SK-N-SH treated with all-trans-retinoic acid at 6 μM for 48 hours (cell line): ENCODE measurements around the gene ERC1.
A peak's percentile ranks its signal among the peaks of the same experiment; 100 is the strongest.

ENCODE experiments used
- ATAC-seq: fragments of 200-7000 bp; cut with Tn5 transposase; 3 replicates; pipeline ENCODE4 v1.9.1; 2020; ENCODE audit warnings: mild to moderate bottlenecking, moderate library complexity
- ARNTL ChIP-seq: fragments of 450-650 bp; formaldehyde crosslinking; IDR thresholded peaks from 2 replicates; pipeline ENCODE4 v1.5.0; 2020; ENCODE audit warnings: low read depth, mild to moderate bottlenecking, moderate library complexity, borderline replicate concordance
- BACH2 ChIP-seq: fragments of 250-450 bp; sonication (Bioruptor Pico); IDR thresholded peaks from 2 replicates; pipeline ENCODE4 v1.9.0; 2021; ENCODE audit warnings: mild to moderate bottlenecking, borderline replicate concordance
- CSDC2 ChIP-seq: fragments of 250-450 bp; sonication (Bioruptor Pico); IDR thresholded peaks from 2 replicates; pipeline ENCODE4 v1.5.0; 2020; ENCODE audit warnings: mild to moderate bottlenecking, moderate library complexity
- ESRRG ChIP-seq: fragments of 250-450 bp; sonication (Bioruptor Pico); IDR thresholded peaks from 2 replicates; pipeline ENCODE4 v1.6.1; 2021; ENCODE audit warnings: mild to moderate bottlenecking
- GLIS3 ChIP-seq: fragments of 250-450 bp; sonication (Bioruptor Pico); IDR thresholded peaks from 2 replicates; pipeline ENCODE4 v1.5.0; 2020; ENCODE audit warnings: mild to moderate bottlenecking, moderate library complexity
- ISL1 ChIP-seq: fragments of 250-450 bp; sonication (Bioruptor Pico); IDR thresholded peaks from 2 replicates; pipeline ENCODE4 v2.1.2; 2022; ENCODE audit warnings: mild to moderate bottlenecking, moderate library complexity
- POU6F1 ChIP-seq: fragments of 250-450 bp; sonication (Bioruptor Pico); IDR thresholded peaks from 2 replicates; pipeline ENCODE4 v1.8.0; 2021; ENCODE audit warnings: low read depth, mild to moderate bottlenecking, moderate library complexity, borderline replicate concordance
- SNAI2 ChIP-seq: fragments of 250-450 bp; sonication (Bioruptor Pico); IDR thresholded peaks from 2 replicates; pipeline ENCODE4 v1.5.0; 2020; ENCODE audit warnings: mild to moderate bottlenecking, moderate library complexity
- TOX ChIP-seq: fragments of 250-450 bp; sonication (Bioruptor Pico); IDR thresholded peaks from 2 replicates; pipeline ENCODE4 v1.8.0; 2021; ENCODE audit warnings: mild to moderate bottlenecking, moderate library complexity, borderline replicate concordance
- ZC3H10 ChIP-seq: fragments of 250-450 bp; sonication (Bioruptor Pico); IDR thresholded peaks from 2 replicates; pipeline ENCODE4 v1.5.1; 2021; ENCODE audit warnings: mild to moderate bottlenecking, moderate library complexity
- ZFP3 ChIP-seq: fragments of 250-450 bp; sonication (Bioruptor Pico); IDR thresholded peaks from 2 replicates; pipeline ENCODE4 v1.5.0; 2020; ENCODE audit warnings: mild to moderate bottlenecking, moderate library complexity
- ZFP30 ChIP-seq: fragments of 450-650 bp; formaldehyde crosslinking; IDR thresholded peaks from 2 replicates; pipeline ENCODE4 v1.5.0; 2022; ENCODE audit warnings: mild to moderate bottlenecking, moderate library complexity
- ZNF565 ChIP-seq: fragments of 450-650 bp; formaldehyde crosslinking; conservative IDR thresholded peaks from 2 replicates; pipeline ENCODE4 v1.5.0; 2020; ENCODE audit warnings: low read depth, mild to moderate bottlenecking, moderate library complexity
- ZNF8 ChIP-seq: fragments of 450-650 bp; formaldehyde crosslinking; IDR thresholded peaks from 2 replicates; pipeline ENCODE4 v1.5.0; 2020; ENCODE audit warnings: mild to moderate bottlenecking, moderate library complexity
- TF ChIP-seq, protein P1 (sequence below): fragments of 250-450 bp; sonication (Bioruptor Pico); IDR thresholded peaks from 2 replicates; pipeline ENCODE4 v1.8.0; 2020; ENCODE audit warnings: mild to moderate bottlenecking, moderate library complexity, borderline replicate concordance
- TF ChIP-seq, protein P2 (sequence below): fragments of 250-450 bp; sonication (Bioruptor Pico); IDR thresholded peaks from 2 replicates; pipeline ENCODE4 v1.5.1; 2021; ENCODE audit warnings: mild to moderate bottlenecking, moderate library complexity
- TF ChIP-seq, protein P3 (sequence below): fragments of 250-450 bp; sonication (Bioruptor Pico); IDR thresholded peaks from 2 replicates; pipeline ENCODE4 v1.5.0; 2020; ENCODE audit warnings: mild to moderate bottlenecking, moderate library complexity

Gene ERC1

DNA sequence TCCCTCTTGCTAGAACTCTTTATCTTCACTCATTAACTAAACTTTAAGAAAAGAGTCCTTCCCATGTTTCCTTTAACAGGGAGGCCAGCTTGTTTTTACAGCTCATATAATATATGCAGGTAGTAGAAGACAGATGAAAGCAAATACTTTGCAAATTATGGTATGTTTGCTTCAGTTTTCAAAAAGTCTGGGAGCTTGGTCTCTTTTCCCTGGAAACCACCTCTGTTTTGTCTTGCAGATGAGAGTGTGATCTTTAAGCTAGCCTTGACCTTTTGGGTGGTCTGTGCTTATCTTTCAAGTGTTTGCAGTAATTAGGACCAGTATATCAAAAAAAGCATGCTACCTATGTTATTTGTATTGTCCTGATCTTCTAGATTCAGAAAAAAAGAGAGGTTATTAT, 62.7 kb downstream of the ERC1 start:
- no peak for ATAC-seq
- TF ChIP-seq ARNTL (no peak), ZC3H10 (CRISPR knock-in tag) (no peak), ZFP3 (CRISPR knock-in tag) (no peak), CSDC2 (no peak), ESRRG (CRISPR knock-in tag) (no peak), BACH2 (CRISPR knock-in tag) (no peak), SNAI2 (CRISPR knock-in tag) (no peak), ZNF8 (no peak), TOX (no peak), ZNF565 (no peak)
- TF ChIP-seq, protein P1, sequence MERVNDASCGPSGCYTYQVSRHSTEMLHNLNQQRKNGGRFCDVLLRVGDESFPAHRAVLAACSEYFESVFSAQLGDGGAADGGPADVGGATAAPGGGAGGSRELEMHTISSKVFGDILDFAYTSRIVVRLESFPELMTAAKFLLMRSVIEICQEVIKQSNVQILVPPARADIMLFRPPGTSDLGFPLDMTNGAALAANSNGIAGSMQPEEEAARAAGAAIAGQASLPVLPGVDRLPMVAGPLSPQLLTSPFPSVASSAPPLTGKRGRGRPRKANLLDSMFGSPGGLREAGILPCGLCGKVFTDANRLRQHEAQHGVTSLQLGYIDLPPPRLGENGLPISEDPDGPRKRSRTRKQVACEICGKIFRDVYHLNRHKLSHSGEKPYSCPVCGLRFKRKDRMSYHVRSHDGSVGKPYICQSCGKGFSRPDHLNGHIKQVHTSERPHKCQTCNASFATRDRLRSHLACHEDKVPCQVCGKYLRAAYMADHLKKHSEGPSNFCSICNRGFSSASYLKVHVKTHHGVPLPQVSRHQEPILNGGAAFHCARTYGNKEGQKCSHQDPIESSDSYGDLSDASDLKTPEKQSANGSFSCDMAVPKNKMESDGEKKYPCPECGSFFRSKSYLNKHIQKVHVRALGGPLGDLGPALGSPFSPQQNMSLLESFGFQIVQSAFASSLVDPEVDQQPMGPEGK (CRISPR knock-in tag), result no peak
- TF ChIP-seq, protein P2, sequence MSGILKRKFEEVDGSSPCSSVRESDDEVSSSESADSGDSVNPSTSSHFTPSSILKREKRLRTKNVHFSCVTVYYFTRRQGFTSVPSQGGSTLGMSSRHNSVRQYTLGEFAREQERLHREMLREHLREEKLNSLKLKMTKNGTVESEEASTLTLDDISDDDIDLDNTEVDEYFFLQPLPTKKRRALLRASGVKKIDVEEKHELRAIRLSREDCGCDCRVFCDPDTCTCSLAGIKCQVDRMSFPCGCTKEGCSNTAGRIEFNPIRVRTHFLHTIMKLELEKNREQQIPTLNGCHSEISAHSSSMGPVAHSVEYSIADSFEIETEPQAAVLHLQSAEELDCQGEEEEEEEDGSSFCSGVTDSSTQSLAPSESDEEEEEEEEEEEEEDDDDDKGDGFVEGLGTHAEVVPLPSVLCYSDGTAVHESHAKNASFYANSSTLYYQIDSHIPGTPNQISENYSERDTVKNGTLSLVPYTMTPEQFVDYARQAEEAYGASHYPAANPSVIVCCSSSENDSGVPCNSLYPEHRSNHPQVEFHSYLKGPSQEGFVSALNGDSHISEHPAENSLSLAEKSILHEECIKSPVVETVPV (CRISPR knock-in tag), result no peak

DNA sequence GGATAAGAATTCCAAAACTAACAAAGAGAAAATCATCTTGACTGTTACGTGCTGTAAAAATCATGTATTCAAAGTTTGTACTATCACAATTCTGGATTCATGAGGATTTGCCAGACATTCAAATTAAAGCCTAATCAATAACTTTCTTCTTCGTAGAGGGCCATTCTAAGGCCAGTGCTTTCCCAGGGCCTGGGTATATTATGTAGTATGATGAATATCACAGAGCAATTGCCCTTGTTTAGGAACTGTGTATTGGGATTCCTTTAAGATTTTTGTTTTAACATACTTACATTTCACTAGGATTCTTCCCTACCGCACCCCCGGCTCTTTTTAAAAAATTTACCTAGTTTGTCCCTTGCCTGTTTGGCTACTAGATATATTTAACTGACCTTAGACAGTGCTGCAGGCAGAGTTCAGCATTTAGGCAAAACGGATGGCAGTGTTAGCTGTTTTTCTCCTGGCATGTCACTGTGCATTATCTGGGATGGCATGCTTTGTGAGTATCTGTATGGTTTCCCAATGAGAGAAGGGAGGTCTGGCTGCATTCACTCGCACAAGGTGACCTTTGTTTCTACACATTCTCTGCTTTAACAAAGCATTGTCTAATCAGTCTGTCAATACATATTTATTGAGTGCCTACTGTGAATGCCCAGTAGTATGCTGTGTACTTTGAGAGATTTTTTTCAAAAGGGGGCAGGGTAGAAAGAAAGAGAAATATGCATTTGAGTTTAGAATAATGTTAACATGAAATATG, 63.3 kb downstream of the ERC1 start:
- ATAC-seq, result peak; percentile 94
- no peak for TF ChIP-seq GLIS3
- 0 out of 2 replicates have a peak, but pooled peaks have one; percentile 42 for TF ChIP-seq ZFP3 (CRISPR knock-in tag)
- TF ChIP-seq, protein P3, sequence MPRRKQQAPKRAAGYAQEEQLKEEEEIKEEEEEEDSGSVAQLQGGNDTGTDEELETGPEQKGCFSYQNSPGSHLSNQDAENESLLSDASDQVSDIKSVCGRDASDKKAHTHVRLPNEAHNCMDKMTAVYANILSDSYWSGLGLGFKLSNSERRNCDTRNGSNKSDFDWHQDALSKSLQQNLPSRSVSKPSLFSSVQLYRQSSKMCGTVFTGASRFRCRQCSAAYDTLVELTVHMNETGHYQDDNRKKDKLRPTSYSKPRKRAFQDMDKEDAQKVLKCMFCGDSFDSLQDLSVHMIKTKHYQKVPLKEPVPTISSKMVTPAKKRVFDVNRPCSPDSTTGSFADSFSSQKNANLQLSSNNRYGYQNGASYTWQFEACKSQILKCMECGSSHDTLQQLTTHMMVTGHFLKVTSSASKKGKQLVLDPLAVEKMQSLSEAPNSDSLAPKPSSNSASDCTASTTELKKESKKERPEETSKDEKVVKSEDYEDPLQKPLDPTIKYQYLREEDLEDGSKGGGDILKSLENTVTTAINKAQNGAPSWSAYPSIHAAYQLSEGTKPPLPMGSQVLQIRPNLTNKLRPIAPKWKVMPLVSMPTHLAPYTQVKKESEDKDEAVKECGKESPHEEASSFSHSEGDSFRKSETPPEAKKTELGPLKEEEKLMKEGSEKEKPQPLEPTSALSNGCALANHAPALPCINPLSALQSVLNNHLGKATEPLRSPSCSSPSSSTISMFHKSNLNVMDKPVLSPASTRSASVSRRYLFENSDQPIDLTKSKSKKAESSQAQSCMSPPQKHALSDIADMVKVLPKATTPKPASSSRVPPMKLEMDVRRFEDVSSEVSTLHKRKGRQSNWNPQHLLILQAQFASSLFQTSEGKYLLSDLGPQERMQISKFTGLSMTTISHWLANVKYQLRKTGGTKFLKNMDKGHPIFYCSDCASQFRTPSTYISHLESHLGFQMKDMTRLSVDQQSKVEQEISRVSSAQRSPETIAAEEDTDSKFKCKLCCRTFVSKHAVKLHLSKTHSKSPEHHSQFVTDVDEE, result 0 out of 2 replicates have a peak, but pooled peaks have one; percentile 79

DNA sequence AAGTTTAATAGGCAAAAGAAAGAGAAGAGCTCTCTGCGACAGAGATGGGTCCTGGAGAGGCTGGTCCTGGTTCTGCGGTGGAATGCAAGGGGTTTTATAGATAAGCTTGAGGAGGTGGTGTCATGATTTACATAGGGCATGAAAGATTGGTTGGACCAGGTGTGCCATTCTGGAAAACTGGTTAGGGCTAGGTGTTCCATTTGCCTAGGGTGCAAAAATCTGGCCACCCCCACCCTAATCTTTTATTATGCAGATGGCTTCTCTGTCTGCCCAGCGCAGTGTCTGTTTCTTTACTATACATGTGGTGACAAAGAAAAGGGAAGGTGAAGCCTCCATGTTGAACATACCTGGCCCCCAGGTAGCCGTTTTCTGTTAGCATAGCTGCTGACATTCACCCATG, 65.4 kb downstream of the ERC1 start:
- no peak for TF ChIP-seq ZNF565
- TF ChIP-seq CSDC2, result no peak
- TF ChIP-seq ZFP30, result no peak
- TF ChIP-seq, protein P3, result no peak
- TF ChIP-seq ARNTL, result no peak
- TF ChIP-seq, protein P1 (CRISPR knock-in tag), result no peak
- no peak for TF ChIP-seq POU6F1 (CRISPR knock-in tag)
- TF ChIP-seq, protein P2 (CRISPR knock-in tag), result no peak
- TF ChIP-seq ISL1 (CRISPR knock-in tag), result no peak
- TF ChIP-seq, all 23 proteins: peak for 0
- no peak for ATAC-seq
